ENCODE data around the gene EPHA1.

The EPHA1 gene

GRCh38 chr7:143396182-143396581 lies 12.5 kb downstream of the EPHA1 start:
- no peak overlapping the region for H3K4me2 ChIP-seq (ENCODE audit: low read length)
- no peaks in the 10 kb centered on the region for H3K27me3 ChIP-seq (ENCODE audit: control insufficient read depth, low read length)
- H3K9me2 ChIP-seq (replicated peaks; ENCODE audit: control insufficient read depth, low read length): no peaks in the 10 kb centered on the region
- no peak overlapping the region for H3K4me3 ChIP-seq (ENCODE audit: low read length)
- no peak overlapping the region for H3K27ac ChIP-seq (ENCODE audit: low read depth, low read length)
- H4K20me1 ChIP-seq (ENCODE audit: control insufficient read depth, insufficient read depth, low read depth, low read length): no peaks in the 10 kb centered on the region
- no peaks in the 10 kb centered on the region for H3K79me2 ChIP-seq (ENCODE audit: control insufficient read depth, low read length)
- H3K4me1 ChIP-seq (ENCODE audit: control insufficient read depth, low read length): no peaks in the 10 kb centered on the region
- no peaks in the 10 kb centered on the region for H3F3A ChIP-seq (ENCODE audit: control insufficient read depth, insufficient read depth)
- TF ChIP-seq EZH2phosphoT487 (IDR thresholded peaks at IDR 0.05; ENCODE audit: borderline replicate concordance, low read length): no peak
- TF ChIP-seq CTCF (IDR thresholded peaks at IDR 0.05; ENCODE audit: low read depth, low read length, poor library complexity, severe bottlenecking): no peak
- no peaks in the 10 kb centered on the region for H3K36me3 ChIP-seq (ENCODE audit: control insufficient read depth, low read length)
- H3K9me3 ChIP-seq (ENCODE audit: control insufficient read depth, insufficient read depth, low read length): no peaks in the 10 kb centered on the region

- no peaks in the 10 kb centered on the region for H3F3A ChIP-seq (ENCODE audit: control insufficient read depth, insufficient read depth)
- H3K9me2 ChIP-seq (replicated peaks; ENCODE audit: control insufficient read depth, low read length): no peaks in the 10 kb centered on the region
- no peaks in the 10 kb centered on the region for H4K20me1 ChIP-seq (ENCODE audit: control insufficient read depth, insufficient read depth, low read depth, low read length)
- TF ChIP-seq EZH2phosphoT487 (IDR thresholded peaks at IDR 0.05; ENCODE audit: borderline replicate concordance, low read length) (no peak), CTCF (IDR thresholded peaks at IDR 0.05; ENCODE audit: low read depth, low read length, poor library complexity, severe bottlenecking) (no peak)
- H3K27me3 ChIP-seq (ENCODE audit: control insufficient read depth, low read length): no peaks in the 10 kb centered on the region
- no peak overlapping the region for H3K27ac ChIP-seq (ENCODE audit: low read depth, low read length)
- no peak overlapping the region for H3K4me3 ChIP-seq (ENCODE audit: low read length)
- no peaks in the 10 kb centered on the region for H3K36me3 ChIP-seq (ENCODE audit: control insufficient read depth, low read length)
- no peaks in the 10 kb centered on the region for H3K4me1 ChIP-seq (ENCODE audit: control insufficient read depth, low read length)
- no peaks in the 10 kb centered on the region for H3K79me2 ChIP-seq (ENCODE audit: control insufficient read depth, low read length)
- H3K4me2 ChIP-seq (ENCODE audit: low read length): no peak overlapping the region
- no peaks in the 10 kb centered on the region for H3K9me3 ChIP-seq (ENCODE audit: control insufficient read depth, insufficient read depth, low read length)
Observed at GRCh38 chr7:143395187-143396149, 13.2 kb downstream of the EPHA1 start.

- no peak overlapping the region for H3K27ac ChIP-seq (ENCODE audit: low read depth, low read length)
- no peaks in the 10 kb centered on the region for H3K79me2 ChIP-seq (ENCODE audit: control insufficient read depth, low read length)
- H3K9me2 ChIP-seq (replicated peaks; ENCODE audit: control insufficient read depth, low read length): no peaks in the 10 kb centered on the region
- H3F3A ChIP-seq (ENCODE audit: control insufficient read depth, insufficient read depth): no peaks in the 10 kb centered on the region
- no peaks in the 10 kb centered on the region for H3K27me3 ChIP-seq (ENCODE audit: control insufficient read depth, low read length)
- TF ChIP-seq EZH2phosphoT487 (IDR thresholded peaks at IDR 0.05; ENCODE audit: borderline replicate concordance, low read length): no peak
- no peak for TF ChIP-seq CTCF (IDR thresholded peaks at IDR 0.05; ENCODE audit: low read depth, low read length, poor library complexity, severe bottlenecking)
- H3K36me3 ChIP-seq (ENCODE audit: control insufficient read depth, low read length): no peaks in the 10 kb centered on the region
- H4K20me1 ChIP-seq (ENCODE audit: control insufficient read depth, insufficient read depth, low read depth, low read length): no peaks in the 10 kb centered on the region
- H3K4me2 ChIP-seq (ENCODE audit: low read length): no peak overlapping the region
- no peak overlapping the region for H3K4me3 ChIP-seq (ENCODE audit: low read length)
- no peaks in the 10 kb centered on the region for H3K4me1 ChIP-seq (ENCODE audit: control insufficient read depth, low read length)
- H3K9me3 ChIP-seq (ENCODE audit: control insufficient read depth, insufficient read depth, low read length): no peaks in the 10 kb centered on the region
Observed at GRCh38 chr7:143394777-143395176, 13.9 kb downstream of the EPHA1 start.
